IMR-90 (cell line): ENCODE results near the gene PRSS1. TPM values are rescaled to one million over a fixed set of nuclear protein-coding genes. Genes with fewer than 3 reads are reported as not detected.

Experiments
- ATAC-seq: fragments of 200-7000 bp; cut with Tn5 transposase; 2 replicates; pipeline ENCODE4 v1.9.1; 2020; ENCODE audit warnings: low read depth, mild to moderate bottlenecking, moderate library complexity
- BruUV-seq: library from RNA; stranded (reverse); fragments of 400-500 nt; replicated peaks from 2 replicates; lab custom pipeline; 2021; lab: Mats Ljungman, UMichigan
- CTCF ChIA-PET: fragments of 300-600 bp; formaldehyde crosslinking; extraction: SDS; loops from one replicate; lab custom pipeline; 2021; ENCODE audit warnings: antibody characterized with exemption; lab: Yijun Ruan, JAX
- POLR2A ChIA-PET: fragments of 300-600 bp; sonication (Branson Sonifier 250); formaldehyde crosslinking; loops from one replicate; lab custom pipeline; 2022; ENCODE audit warnings: antibody characterized with exemption; ENCODE audit not compliant: unreplicated experiment; lab: Charles Lee
- DNase-seq: peaks from one replicate; pipeline ENCODE4 v3.0.0; 2013
- H2AFZ ChIP-seq: replicated peaks from 2 replicates; pipeline ENCODE3; 2013; ENCODE audit warnings: low read length, mild to moderate bottlenecking; ENCODE audit not compliant: poor library complexity
- H2AK5ac ChIP-seq: 2 replicates; pipeline ENCODE4 v1.6.1; 2013; ENCODE audit warnings: low read depth, low read length, inconsistent platforms
- H2AK9ac ChIP-seq: replicated peaks from 2 replicates; pipeline ENCODE3; 2013; ENCODE audit warnings: mild to moderate bottlenecking, low read depth, low read length, moderate library complexity; ENCODE audit not compliant: poor library complexity
- H2BK120ac ChIP-seq: 2 replicates; pipeline ENCODE4 v1.6.1; 2013; ENCODE audit warnings: low read depth, low read length, inconsistent platforms
- H2BK15ac ChIP-seq: 3 replicates; pipeline ENCODE4 v1.6.1; 2013; ENCODE audit warnings: low read depth, low read length, inconsistent platforms
- H2BK20ac ChIP-seq: 2 replicates; pipeline ENCODE4 v1.6.1; 2013; ENCODE audit warnings: low read depth, mild to moderate bottlenecking, inconsistent platforms, low read length, moderate library complexity
- H2BK5ac ChIP-seq: 2 replicates; pipeline ENCODE4 v1.6.1; 2013; ENCODE audit warnings: mild to moderate bottlenecking, low read depth, low read length, inconsistent platforms; ENCODE audit not compliant: poor library complexity, severe bottlenecking
- H3K14ac ChIP-seq: replicated peaks from 2 replicates; pipeline ENCODE4 v1.6.1; 2013; ENCODE audit warnings: low read depth, low read length, inconsistent platforms
- H3K18ac ChIP-seq: 2 replicates; pipeline ENCODE4 v1.6.1; 2013; ENCODE audit warnings: low read depth, low read length, control low read depth
- H3K23ac ChIP-seq: 2 replicates; pipeline ENCODE4 v1.6.1; 2013; ENCODE audit warnings: low read depth, low read length, inconsistent platforms
- H3K27ac ChIP-seq: 2 replicates; pipeline ENCODE4 v1.5.1; 2013; ENCODE audit warnings: mild to moderate bottlenecking, control low read depth, low read length; ENCODE audit not compliant: insufficient read depth
- H3K27me3 ChIP-seq: 2 replicates; pipeline ENCODE4 v1.6.1; 2013; ENCODE audit warnings: low read length; ENCODE audit not compliant: control insufficient read depth, insufficient read depth
- H3K36me3 ChIP-seq: 2 replicates; pipeline ENCODE4 v1.6.1; 2013; ENCODE audit warnings: low read length, mixed read lengths; ENCODE audit not compliant: control insufficient read depth, insufficient read depth
- H3K4ac ChIP-seq: 2 replicates; pipeline ENCODE4 v1.6.1; 2013; ENCODE audit warnings: low read depth, low read length, inconsistent platforms
- H3K4me1 ChIP-seq: 2 replicates; pipeline ENCODE4 v1.6.1; 2013; ENCODE audit warnings: low read length, mixed read lengths; ENCODE audit not compliant: control insufficient read depth, insufficient read depth
- H3K4me2 ChIP-seq: 2 replicates; pipeline ENCODE4 v1.6.1; 2013; ENCODE audit warnings: low read depth, mild to moderate bottlenecking, control low read depth, low read length, moderate library complexity
- H3K4me3 ChIP-seq: 2 replicates; pipeline ENCODE4 v1.5.1; 2013; ENCODE audit warnings: low read depth, mild to moderate bottlenecking, control low read depth, low read length, moderate library complexity; ENCODE audit not compliant: insufficient read depth
- H3K56ac ChIP-seq: 2 replicates; pipeline ENCODE4 v1.6.1; 2013; ENCODE audit warnings: low read length, inconsistent platforms; ENCODE audit not compliant: insufficient read depth; ENCODE audit errors: extremely low read depth
- H3K79me1 ChIP-seq, 2 experiments: 2 replicates each; pipeline ENCODE4 v1.6.1; 2013; ENCODE audit warnings: low read length in 2 of 2, inconsistent platforms in 1 of 2, low read depth in 1 of 2
- H3K9ac ChIP-seq: 2 replicates; pipeline ENCODE4 v1.6.1; 2013; ENCODE audit warnings: low read depth, low read length, control low read depth
- H3K9me1 ChIP-seq: 2 replicates; pipeline ENCODE4 v1.6.1; 2013; ENCODE audit warnings: low read length, inconsistent platforms; ENCODE audit not compliant: insufficient read depth
- H3K9me3 ChIP-seq: 2 replicates; pipeline ENCODE4 v1.6.1; 2013; ENCODE audit warnings: low read length; ENCODE audit not compliant: control insufficient read depth, insufficient read depth
- H4K20me1 ChIP-seq: 2 replicates; pipeline ENCODE4 v1.6.1; 2013; ENCODE audit warnings: low read length, inconsistent platforms; ENCODE audit not compliant: insufficient read depth
- H4K5ac ChIP-seq: 2 replicates; pipeline ENCODE4 v1.6.1; 2013; ENCODE audit warnings: mild to moderate bottlenecking, low read depth, low read length, control low read depth
- H4K8ac ChIP-seq, 2 experiments: 2 replicates each; pipeline ENCODE4 v1.6.1; 2013; ENCODE audit warnings: low read depth in 2 of 2, low read length in 2 of 2, control low read depth in 1 of 2, inconsistent platforms in 1 of 2
- H4K91ac ChIP-seq: 2 replicates; pipeline ENCODE4 v1.6.1; 2013; ENCODE audit warnings: low read depth, low read length, inconsistent platforms; ENCODE audit not compliant: insufficient read depth
- BHLHE40 ChIP-seq: fragments of 150-350 bp; IDR thresholded peaks from 2 replicates; pipeline ENCODE4 v1.6.1; 2016; ENCODE audit warnings: mild to moderate bottlenecking, low read depth, low read length
- CEBPB ChIP-seq: IDR thresholded peaks from 2 replicates; pipeline ENCODE4 v1.6.1; 2012; ENCODE audit warnings: low read depth, low read length, improper control_type of control experiment
- CHD1 ChIP-seq: IDR thresholded peaks from 2 replicates; pipeline ENCODE4 v1.6.1; 2012; ENCODE audit warnings: low read depth, low read length, improper control_type of control experiment
- CTCF ChIP-seq: conservative IDR thresholded peaks from 2 replicates; pipeline ENCODE4 v1.5.1; 2012; ENCODE audit warnings: mild to moderate bottlenecking, low read depth, low read length, improper control_type of control experiment
- FOS ChIP-seq: fragments of 150-350 bp; IDR thresholded peaks from 2 replicates; pipeline ENCODE4 v1.6.1; 2016; ENCODE audit warnings: low read depth, low read length
- MAFK ChIP-seq: IDR thresholded peaks from 2 replicates; pipeline ENCODE4 v1.6.1; 2012; ENCODE audit warnings: low read depth, low read length, improper control_type of control experiment
- MAZ ChIP-seq: IDR thresholded peaks from 2 replicates; pipeline ENCODE4 v1.6.1; 2012; ENCODE audit warnings: low read depth, mild to moderate bottlenecking, low read length, improper control_type of control experiment, moderate library complexity, borderline replicate concordance
- MXI1 ChIP-seq: IDR thresholded peaks from 2 replicates; pipeline ENCODE4 v1.6.1; 2012; ENCODE audit warnings: low read depth, mild to moderate bottlenecking, low read length, moderate library complexity, borderline replicate concordance
- NFE2L2 ChIP-seq: fragments of 150-350 bp; IDR thresholded peaks from 2 replicates; pipeline ENCODE4 v1.6.1; 2016; ENCODE audit warnings: low read depth, mild to moderate bottlenecking, low read length
- POLR2A ChIP-seq: IDR thresholded peaks from 2 replicates; pipeline ENCODE4 v1.6.1; 2012; ENCODE audit warnings: mild to moderate bottlenecking, low read depth, low read length
- RAD21 ChIP-seq: IDR thresholded peaks from 2 replicates; pipeline ENCODE4 v1.6.1; 2012; ENCODE audit warnings: low read length, improper control_type of control experiment
- RCOR1 ChIP-seq: IDR thresholded peaks from 2 replicates; pipeline ENCODE4 v1.6.1; 2012; ENCODE audit warnings: mild to moderate bottlenecking, low read length, improper control_type of control experiment; ENCODE audit not compliant: insufficient replicate concordance
- RFX5 ChIP-seq: IDR thresholded peaks from 2 replicates; pipeline ENCODE4 v1.8.0; 2012; ENCODE audit warnings: low read depth, mild to moderate bottlenecking, low read length, moderate library complexity
- SMC3 ChIP-seq: fragments of 150-350 bp; IDR thresholded peaks from 2 replicates; pipeline ENCODE4 v1.6.1; 2016; ENCODE audit warnings: low read depth, mild to moderate bottlenecking, antibody characterized with exemption, low read length, moderate library complexity
- WGBS, 2 experiments: methylation state at CpG; one replicate each; pipeline versions ENCODE4 v1.1.5 to v1.1.7; 2013; ENCODE audit warnings: missing lambda C conversion rate in 2 of 2; ENCODE audit not compliant: insufficient read length in 1 of 2; ENCODE audit errors: extremely low coverage in 2 of 2; 5-methylcytosine and 5-hydroxymethylcytosine counted together
- dilution Hi-C: fragments of 300-500 bp; cut with HindIII; formaldehyde crosslinking; loops from one replicate; pipeline ENCODE4 v1.14.3; 2018; ENCODE audit warnings: low sequenced_read_pairs; ENCODE audit not compliant: unreplicated experiment
- in situ Hi-C: fragments of 300-500 bp; cut with MboI; formaldehyde crosslinking; loops from 3 replicates; pipeline ENCODE4 v1.14.3; 2019; ENCODE audit warnings: low sequenced_read_pairs, inconsistent platforms, mixed read lengths
- intact Hi-C: fragments of 100-400 bp; cut with micrococcal nuclease; formaldehyde crosslinking; loops from 2 replicates; pipeline ENCODE4 v1.10.0; 2022
- polyA plus RNA-seq, 3 experiments: library from polyadenylated mRNA; depleted of rRNA; stranded (reverse); fragments of >200 nt; gene quantifications; 2 replicates each; pipeline ENCODE4 v1.2.3, GENCODE V29; 2012; ENCODE audit warnings: low replicate concordance in 1 of 3
- total RNA-seq: library from RNA; depleted of rRNA; stranded (reverse); fragments of >200 nt; gene quantifications from 2 replicates; pipeline ENCODE4 v1.2.3, GENCODE V29; 2012
- TF ChIP-seq, protein P1 (sequence below): fragments of 150-350 bp; IDR thresholded peaks from 2 replicates; pipeline ENCODE4 v1.6.1; 2016; ENCODE audit warnings: low read depth, mild to moderate bottlenecking, low read length, moderate library complexity, borderline replicate concordance
- TF ChIP-seq, protein P2 (sequence below): fragments of 150-350 bp; IDR thresholded peaks from 2 replicates; pipeline ENCODE4 v1.6.1; 2017; ENCODE audit warnings: mild to moderate bottlenecking, antibody characterized with exemption, low read length, low read depth

PRSS1 gene
- total and polyA plus RNA-seq, 2 of the 4 experiments (the other 2 are of a cell fraction) = not detected

DNA sequence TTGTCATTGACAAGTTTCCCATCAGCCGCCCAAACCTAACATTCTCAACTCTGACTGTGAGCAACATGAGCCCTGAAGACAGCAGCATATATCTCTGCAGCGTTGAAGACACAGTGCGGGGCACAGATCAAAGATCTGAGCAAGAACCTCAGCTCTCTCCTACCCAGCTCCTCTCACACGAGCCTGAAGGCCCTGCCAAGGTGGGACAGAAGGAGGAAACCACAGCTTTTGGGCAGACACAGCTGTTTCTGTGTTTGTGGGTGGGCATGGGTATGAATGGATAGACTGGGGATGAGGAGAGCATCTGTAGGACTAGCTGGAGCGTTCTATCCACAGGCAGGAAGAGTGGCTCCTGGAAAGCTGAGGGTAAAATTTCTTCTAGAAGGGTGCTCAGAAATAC, 8.5 kb upstream of the PRSS1 start:
- Histone ChIP-seq H3K4me2 (no peak overlapping the region), H4K20me1 (no peaks in the 10 kb centered on the region), H3K4me3 (no peak overlapping the region), H3K18ac (no peak overlapping the region), H3K4ac (no peak overlapping the region), H3K23ac (no peak overlapping the region), H3K4me1 (no peaks in the 10 kb centered on the region), H4K8ac (no peak overlapping the region), H2AK5ac (no peak overlapping the region), H4K91ac (no peak overlapping the region), H2BK15ac (no peak overlapping the region), H4K5ac (no peak overlapping the region), H3K79me1 (no peaks in the 10 kb centered on the region), H3K9me3 (no peaks in the 10 kb centered on the region), H2BK120ac (no peak overlapping the region), H3K9me1 (no peaks in the 10 kb centered on the region), H2AK9ac (no peak overlapping the region), H3K36me3 (no peaks in the 10 kb centered on the region), H2BK20ac (no peak overlapping the region), H3K56ac (no peak overlapping the region), H3K9ac (no peak overlapping the region), H3K27ac (no peak overlapping the region), H2AFZ (no peak overlapping the region), H3K27me3 (no peaks in the 10 kb centered on the region), H3K14ac (no peak overlapping the region), H2BK5ac (no peak overlapping the region)
- in situ Hi-C loops = no loop called here
- TF ChIP-seq SMC3 = no peak
- no peak for TF ChIP-seq BHLHE40
- TF ChIP-seq, protein P1, sequence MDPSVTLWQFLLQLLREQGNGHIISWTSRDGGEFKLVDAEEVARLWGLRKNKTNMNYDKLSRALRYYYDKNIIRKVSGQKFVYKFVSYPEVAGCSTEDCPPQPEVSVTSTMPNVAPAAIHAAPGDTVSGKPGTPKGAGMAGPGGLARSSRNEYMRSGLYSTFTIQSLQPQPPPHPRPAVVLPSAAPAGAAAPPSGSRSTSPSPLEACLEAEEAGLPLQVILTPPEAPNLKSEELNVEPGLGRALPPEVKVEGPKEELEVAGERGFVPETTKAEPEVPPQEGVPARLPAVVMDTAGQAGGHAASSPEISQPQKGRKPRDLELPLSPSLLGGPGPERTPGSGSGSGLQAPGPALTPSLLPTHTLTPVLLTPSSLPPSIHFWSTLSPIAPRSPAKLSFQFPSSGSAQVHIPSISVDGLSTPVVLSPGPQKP = no peak
- no peak for TF ChIP-seq MAFK
- no peak for TF ChIP-seq POLR2A
- no peak for TF ChIP-seq FOS
- TF ChIP-seq RAD21 = no peak
- no peak for TF ChIP-seq RCOR1
- TF ChIP-seq, protein P2, sequence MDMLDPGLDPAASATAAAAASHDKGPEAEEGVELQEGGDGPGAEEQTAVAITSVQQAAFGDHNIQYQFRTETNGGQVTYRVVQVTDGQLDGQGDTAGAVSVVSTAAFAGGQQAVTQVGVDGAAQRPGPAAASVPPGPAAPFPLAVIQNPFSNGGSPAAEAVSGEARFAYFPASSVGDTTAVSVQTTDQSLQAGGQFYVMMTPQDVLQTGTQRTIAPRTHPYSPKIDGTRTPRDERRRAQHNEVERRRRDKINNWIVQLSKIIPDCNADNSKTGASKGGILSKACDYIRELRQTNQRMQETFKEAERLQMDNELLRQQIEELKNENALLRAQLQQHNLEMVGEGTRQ = no peak
- no peak for TF ChIP-seq NFE2L2
- TF ChIP-seq CTCF = no peak
- TF ChIP-seq MAZ = no peak
- no peak for TF ChIP-seq RFX5
- no peak for TF ChIP-seq CHD1
- no peak for TF ChIP-seq CEBPB
- TF ChIP-seq MXI1 = no peak
- POLR2A ChIA-PET = no interaction called here
- DNase-seq (no peak), ATAC-seq (no peak)
- no CpG with 5 or more reads among the region's 5 CpGs for WGBS, 2 experiments
- no TSS peak for BruUV-seq
- dilution Hi-C loops = no loop called here
- intact Hi-C loops = no loop called here
- CTCF ChIA-PET = no interaction called here
